NOMO-1 (cell line): ENCODE results near the gene SLC9A9.
A peak's percentile ranks its signal among the peaks of the same experiment; 100 is the strongest.
"Not testable (repeated sequence)": the region's sequence is repeated elsewhere in the genome, so short reads cannot be mapped to it uniquely, and the experiment has no call there.

Experiments used
- DNase-seq, 2 experiments: peaks; one replicate each; lab custom pipeline; 2025; ENCODE audit not compliant: unreplicated experiment in 2 of 2; lab: John Stamatoyannopoulos, UW

Gene SLC9A9

DNA sequence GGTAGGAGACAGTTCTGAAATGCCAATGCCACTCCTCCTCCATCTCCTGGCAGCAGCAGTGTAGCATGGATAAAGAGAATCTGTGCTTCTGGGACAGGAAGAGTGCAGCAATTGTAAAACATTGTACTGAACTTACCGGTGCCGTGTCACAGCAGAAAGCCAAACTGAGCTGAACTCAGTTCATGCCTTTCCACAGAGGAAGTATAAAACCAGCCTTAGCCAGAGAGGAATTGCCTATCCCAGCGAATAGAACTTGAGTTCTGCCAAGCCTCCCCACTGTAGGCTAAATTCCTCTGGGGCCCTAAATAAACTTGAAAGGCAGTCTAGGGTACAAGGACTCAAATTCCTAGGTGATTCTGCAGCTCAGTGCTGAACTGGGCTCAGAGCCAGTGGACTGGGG lies 148.8 kb downstream of the SLC9A9 start:
- DNase-seq: no peak

- DNase-seq: no peak
These were observed 149.5 kb downstream of the SLC9A9 start for GRCh38 chr3:143698682-143699303.

GRCh38 chr3:143697975-143698374 lies 150.3 kb downstream of the SLC9A9 start:
- DNase-seq: no peak

GRCh38 chr3:143695333-143695732 lies 152.9 kb downstream of the SLC9A9 start:
- DNase-seq: not testable (repeated sequence)

GRCh38 chr3:143693506-143693905 lies 154.8 kb downstream of the SLC9A9 start:
- no peak for DNase-seq

GRCh38 chr3:143686638-143687197 lies 161.6 kb downstream of the SLC9A9 start:
- no peak for DNase-seq

GRCh38 chr3:143685491-143685890 lies 162.8 kb downstream of the SLC9A9 start:
- no peak for DNase-seq

GRCh38 chr3:143677430-143677829 lies 170.8 kb downstream of the SLC9A9 start:
- no peak for DNase-seq

- DNase-seq: no peak
These were observed 171.5 kb downstream of the SLC9A9 start for GRCh38 chr3:143676747-143677146.

DNA sequence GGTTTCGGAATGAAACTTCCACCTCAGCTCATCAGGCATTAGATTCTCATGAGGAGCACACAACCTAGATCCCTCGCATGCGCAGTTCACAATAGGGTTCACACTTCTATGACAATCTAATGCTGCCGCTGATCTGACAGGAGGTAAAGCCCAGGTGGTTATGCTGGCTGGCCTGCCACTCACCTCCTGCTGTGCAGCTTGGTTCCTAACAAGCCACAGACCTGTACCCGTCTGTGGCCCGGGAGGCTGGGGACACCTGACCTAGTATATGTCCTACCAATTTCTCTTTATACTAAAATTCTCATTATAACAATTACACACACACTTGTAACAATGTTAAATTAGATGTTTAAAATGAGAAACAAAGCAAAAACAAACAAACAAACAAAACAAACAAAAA lies 172.2 kb downstream of the SLC9A9 start:
- no peak for DNase-seq

DNA sequence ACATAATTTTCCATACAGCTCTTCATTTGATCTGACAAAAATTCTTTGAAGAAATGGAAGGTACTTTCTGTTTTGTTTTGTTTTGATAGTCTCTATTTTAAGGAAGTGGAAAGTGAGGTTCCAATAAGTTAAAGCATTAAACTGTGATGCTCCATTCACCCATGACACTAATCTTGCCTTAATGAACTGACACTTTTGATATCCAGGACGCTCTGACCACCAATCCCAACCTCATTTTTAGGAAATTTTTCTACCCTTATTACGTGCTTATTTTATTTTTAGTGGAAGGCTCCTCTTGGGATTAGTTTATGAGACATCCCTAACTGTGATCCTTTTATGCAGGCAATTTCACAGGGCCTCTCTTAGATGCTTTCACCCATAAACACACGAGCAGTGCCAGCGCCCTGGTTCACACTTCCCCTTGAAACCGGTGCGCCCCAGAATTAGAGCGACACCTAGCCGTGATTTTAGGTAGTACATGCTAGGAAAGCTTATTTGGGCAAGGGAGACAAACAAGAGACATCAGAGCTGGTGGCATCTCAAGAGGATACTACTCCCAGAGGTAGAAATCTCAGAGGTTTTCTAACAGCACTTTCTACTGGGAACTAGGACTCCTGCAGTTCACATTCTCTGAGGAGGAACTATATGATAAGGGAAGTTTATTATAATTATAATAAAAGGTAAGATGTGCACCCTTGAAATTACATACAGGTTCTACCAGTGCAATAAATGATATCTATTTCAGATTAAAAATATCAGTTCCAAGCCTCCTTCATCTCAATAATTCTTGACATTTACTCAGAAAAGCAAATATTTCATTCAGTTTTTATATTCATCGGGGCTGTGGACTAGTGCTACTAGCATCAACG lies 173.9 kb downstream of the SLC9A9 start:
- peak; percentile 86 to 90 for DNase-seq

- DNase-seq: no peak
These were observed 175.7 kb downstream of the SLC9A9 start for GRCh38 chr3:143672396-143673165.

DNA sequence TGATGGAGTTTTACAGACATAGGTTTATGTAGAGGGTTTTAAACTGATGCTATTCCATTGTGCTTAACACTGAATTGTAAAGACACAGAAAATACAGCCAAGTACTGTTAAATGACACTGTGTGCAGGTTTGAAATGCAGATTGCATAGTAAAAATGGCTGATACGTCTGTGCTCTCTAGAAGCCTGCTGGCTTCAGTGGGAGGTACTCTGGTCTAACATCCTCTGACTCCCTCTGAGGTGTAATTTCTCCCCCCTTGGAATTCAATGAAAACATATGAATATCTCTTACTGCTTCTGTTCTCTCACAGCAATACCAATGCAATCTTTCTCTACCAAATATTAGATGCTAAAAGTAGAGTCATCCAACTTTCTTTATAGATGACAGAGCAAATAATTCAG lies 176.6 kb downstream of the SLC9A9 start:
- no peak for DNase-seq

DNA sequence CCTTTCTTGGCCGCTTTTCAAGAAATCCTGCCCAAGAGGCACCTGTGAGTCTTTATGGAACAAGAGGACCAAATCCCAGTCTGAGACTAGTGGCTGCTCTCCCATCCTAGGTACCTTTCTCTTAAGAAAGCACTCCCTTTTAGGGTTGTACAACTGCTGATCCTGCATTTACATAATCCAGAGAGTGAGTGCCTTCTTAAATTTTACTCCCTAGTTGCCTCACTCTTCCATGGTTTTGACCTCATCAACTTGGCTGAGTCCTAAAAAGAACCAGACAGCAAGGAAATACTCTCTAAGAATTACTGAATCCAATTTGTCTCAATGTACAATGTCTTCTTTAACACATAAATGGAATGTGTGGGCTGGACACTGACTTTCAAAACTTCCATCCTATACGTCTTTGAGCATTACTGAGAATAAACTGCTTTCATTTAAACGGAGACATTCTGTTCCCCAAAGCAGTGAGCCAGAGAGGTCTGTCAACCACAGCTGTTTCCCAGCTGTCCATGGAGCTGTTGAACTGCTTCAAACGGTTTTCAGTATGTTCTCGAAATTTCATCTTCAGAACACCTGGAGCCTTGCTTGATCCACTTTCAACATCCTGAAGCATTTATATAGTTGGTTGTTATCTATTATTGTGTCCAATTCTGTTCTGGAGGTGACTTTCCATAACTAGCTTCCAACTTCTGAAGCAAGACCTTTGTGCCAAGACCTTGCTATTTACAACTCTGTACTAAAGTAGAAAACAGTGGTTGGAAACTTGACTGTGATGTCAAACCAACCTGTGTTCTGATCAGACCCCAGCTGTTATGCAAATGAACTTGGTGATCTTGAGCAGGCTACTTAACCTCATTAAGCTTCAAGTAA lies 179.1 kb downstream of the SLC9A9 start:
- no peak for DNase-seq

DNA sequence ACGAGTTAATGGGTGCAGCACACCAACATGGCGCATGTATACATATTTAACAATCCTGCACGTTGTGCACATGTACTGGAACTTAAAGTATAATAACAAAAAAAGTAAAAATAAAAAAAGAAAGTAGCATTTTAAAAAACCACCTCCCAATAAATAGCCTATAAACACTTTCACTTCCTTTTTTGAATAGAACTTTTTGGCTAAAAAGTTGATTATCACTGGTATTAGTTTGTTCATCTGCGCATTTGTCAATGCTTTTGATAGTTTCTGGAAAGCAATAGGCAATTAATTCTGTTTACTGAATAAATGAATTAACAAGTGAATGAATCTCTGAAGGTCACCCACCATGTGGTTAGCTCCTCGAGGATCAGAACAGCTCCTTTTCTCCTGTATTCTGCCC lies 179.9 kb downstream of the SLC9A9 start:
- peak; percentile 16 to 29 for DNase-seq

GRCh38 chr3:143661677-143662076 lies 186.6 kb downstream of the SLC9A9 start:
- no peak for DNase-seq

- DNase-seq: no peak
These were observed 189.4 kb downstream of the SLC9A9 start for GRCh38 chr3:143658861-143659260.

DNA sequence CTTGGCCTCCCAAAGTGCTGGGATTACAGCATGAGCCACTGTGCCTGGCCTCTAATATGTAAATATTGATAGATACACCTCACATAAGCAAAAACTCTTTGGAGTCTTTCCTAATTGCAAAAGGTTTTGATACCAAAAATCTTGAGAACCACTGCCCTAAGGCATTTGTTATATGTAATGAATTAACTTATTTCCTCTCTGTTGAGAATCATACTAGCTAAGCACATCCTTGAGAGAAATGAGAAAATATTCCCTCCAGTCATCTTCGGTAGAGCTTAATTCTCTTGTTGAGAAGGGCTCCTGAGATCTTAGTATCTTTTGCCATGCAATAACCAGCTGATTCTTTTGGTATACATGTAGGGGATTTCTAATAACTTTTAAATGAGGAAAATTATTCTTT lies 190.2 kb downstream of the SLC9A9 start:
- DNase-seq: no peak

DNA sequence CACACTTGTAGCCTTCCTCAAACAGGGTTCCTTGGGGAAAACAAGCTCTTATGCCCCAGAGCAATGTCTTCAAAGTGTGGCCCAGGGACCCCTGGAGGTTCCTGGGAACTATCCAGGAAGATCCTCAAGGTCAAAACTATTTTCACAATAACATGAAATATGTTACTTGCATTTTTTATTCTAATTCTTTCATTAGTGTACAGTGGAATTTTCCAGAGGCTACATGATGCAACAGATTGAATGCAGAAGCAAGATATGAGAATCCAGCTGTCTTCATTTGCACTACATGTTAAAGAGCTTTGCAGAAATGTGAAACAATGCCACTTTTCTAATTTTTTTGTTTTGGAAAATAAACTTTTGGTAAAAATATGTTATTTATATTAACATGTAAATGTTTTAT lies 190.9 kb downstream of the SLC9A9 start:
- DNase-seq: no peak

DNA sequence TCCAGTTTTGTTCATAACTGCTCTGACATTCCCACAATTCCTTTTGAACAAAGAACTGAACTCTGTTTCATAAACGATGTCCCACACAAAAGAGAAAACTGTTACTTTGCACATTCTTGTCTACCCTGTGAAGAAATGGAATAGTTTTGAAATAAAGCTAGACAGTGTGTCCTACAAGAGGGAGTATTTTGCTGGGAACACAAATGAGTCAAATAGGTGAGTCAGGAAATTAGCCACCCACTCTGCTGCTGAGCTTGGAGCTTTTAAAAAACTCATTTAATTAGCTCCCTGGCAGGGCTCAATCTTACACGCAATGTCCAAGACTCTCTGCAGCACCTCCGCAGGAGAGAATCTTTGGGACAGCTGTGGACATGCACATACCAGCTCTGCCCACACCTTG lies 193.4 kb downstream of the SLC9A9 start:
- DNase-seq: no peak
